Spleen (tissue), 7 donors: ENCODE measurements around the gene HADHB.
"Not testable (repeated sequence)": the region's sequence is repeated elsewhere in the genome, so short reads cannot be mapped to it uniquely, and the experiment has no call there.

Source experiments
- POLR2AphosphoS5 ChIP-seq, 3 donors: sonication (generic); formaldehyde crosslinking; IDR thresholded peaks; one replicate each; pipeline ENCODE4 v1.5.1; 2017; ENCODE audit warnings: antibody characterized with exemption in 3 of 3
- TF ChIP-seq, protein P1 (sequence below), 11 experiments: fragments of 200-600 bp in 7 of 11; fragments of 450-650 bp in 4 of 11; sonication (generic) in 4 of 11; IDR thresholded peaks in 8 of 11; conservative IDR thresholded peaks in 3 of 11; 1 replicate in 7 of 11; 2 replicates in 4 of 11; pipeline versions ENCODE4 v1.4.0 to v1.8.0; 2016 to 2021; ENCODE audit warnings: antibody characterized with exemption in 11 of 11, inconsistent platforms in 4 of 11, mild to moderate bottlenecking in 1 of 11
- donor health status: DM: no; HTN: no; CAD: no; lungs with moderate emphysema.
- donor health status: DM: no; HTN: no; CAD: no.
- donor health status: DM: no; HTN: no; CAD: no.

DNA sequence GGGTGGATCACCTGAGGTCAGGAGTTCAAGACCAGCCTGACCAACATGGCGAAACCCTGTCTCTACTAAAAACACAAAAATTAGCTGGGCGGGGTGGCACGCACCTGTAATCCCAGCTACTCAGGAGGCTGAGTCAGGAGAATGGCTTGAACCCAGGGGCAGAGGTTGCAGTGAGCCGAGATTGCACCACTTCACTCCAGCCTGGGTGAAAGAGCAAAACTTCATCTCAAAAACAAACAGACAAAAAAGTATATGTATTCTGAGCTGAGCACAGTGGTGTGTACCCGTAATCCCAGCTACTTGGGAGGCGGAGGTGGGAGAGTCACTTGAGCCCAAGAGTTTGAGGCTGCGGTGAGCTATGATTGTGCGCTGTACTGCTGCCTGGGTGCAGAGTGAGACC lies 86.6 kb downstream of the HADHB start:
- TF ChIP-seq, protein P1, sequence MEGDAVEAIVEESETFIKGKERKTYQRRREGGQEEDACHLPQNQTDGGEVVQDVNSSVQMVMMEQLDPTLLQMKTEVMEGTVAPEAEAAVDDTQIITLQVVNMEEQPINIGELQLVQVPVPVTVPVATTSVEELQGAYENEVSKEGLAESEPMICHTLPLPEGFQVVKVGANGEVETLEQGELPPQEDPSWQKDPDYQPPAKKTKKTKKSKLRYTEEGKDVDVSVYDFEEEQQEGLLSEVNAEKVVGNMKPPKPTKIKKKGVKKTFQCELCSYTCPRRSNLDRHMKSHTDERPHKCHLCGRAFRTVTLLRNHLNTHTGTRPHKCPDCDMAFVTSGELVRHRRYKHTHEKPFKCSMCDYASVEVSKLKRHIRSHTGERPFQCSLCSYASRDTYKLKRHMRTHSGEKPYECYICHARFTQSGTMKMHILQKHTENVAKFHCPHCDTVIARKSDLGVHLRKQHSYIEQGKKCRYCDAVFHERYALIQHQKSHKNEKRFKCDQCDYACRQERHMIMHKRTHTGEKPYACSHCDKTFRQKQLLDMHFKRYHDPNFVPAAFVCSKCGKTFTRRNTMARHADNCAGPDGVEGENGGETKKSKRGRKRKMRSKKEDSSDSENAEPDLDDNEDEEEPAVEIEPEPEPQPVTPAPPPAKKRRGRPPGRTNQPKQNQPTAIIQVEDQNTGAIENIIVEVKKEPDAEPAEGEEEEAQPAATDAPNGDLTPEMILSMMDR (IDR thresholded peaks at IDR 0.05 in 8 of 11, conservative IDR thresholded peaks at IDR 0.05 in 3 of 11) = not testable (repeated sequence)
- TF ChIP-seq POLR2AphosphoS5 (IDR thresholded peaks at IDR 0.05) = not testable (repeated sequence)
